Stimulated activated CD4-positive, alpha-beta T cell treated with anti-CD3 and anti-CD28 coated beads, Interleukin-2, amount 100 ng/mL, for 4 hours (primary cell): ENCODE measurements around the gene ODAPH.
"Not testable (repeated sequence)": the region's sequence is repeated elsewhere in the genome, so short reads cannot be mapped to it uniquely, and the experiment has no call there.

ENCODE experiments used
- DNase-seq: peaks from one replicate; pipeline ENCODE4 v3.0.0-alpha.2; 2020; ENCODE audit warnings: low read depth

The ODAPH gene

GRCh38 chr4:75555294-75556164 is at the start of gene ODAPH:
Gene ODAPH (plus strand): TSS chr4:75556066. CDS start chr4:75556083, 17 bp downstream.
- no peak for DNase-seq

GRCh38 chr4:75509592-75509991 is 46.3 kb upstream of the ODAPH start:
- DNase-seq = not testable (repeated sequence)

GRCh38 chr4:75511841-75512240 is 44.0 kb upstream of the ODAPH start:
- DNase-seq = no peak

- no peak for DNase-seq
Observed at GRCh38 chr4:75512386-75513211, 43.3 kb upstream of the ODAPH start.

- no peak for DNase-seq
Observed at GRCh38 chr4:75513526-75514130, 42.2 kb upstream of the ODAPH start.

GRCh38 chr4:75514131-75514948 is 41.5 kb upstream of the ODAPH start, which contains the start of the genes RCHY1 and THAP6:
Gene RCHY1 (minus strand): TSS chr4:75514403. CDS start chr4:75514286, 117 bp downstream.
Gene THAP6 (plus strand): TSS chr4:75514473. CDS start chr4:75515453, 980 bp downstream.
- DNase-seq = peak; percentile 84

GRCh38 chr4:75514949-75515612 is 40.8 kb upstream of the ODAPH start:
- no peak for DNase-seq

- DNase-seq = no peak
Observed at GRCh38 chr4:75516144-75516543, 39.7 kb upstream of the ODAPH start.

GRCh38 chr4:75519452-75519851 is 36.4 kb upstream of the ODAPH start:
- not testable (repeated sequence) for DNase-seq

- no peak for DNase-seq
Observed at GRCh38 chr4:75525086-75525485, 30.8 kb upstream of the ODAPH start.

GRCh38 chr4:75525910-75526309 is 30.0 kb upstream of the ODAPH start:
- DNase-seq = no peak

GRCh38 chr4:75527482-75527881 is 28.4 kb upstream of the ODAPH start:
- no peak for DNase-seq

GRCh38 chr4:75530556-75531322 is 25.1 kb upstream of the ODAPH start:
- DNase-seq = no peak

- DNase-seq = not testable (repeated sequence)
Observed at GRCh38 chr4:75531536-75532143, 24.2 kb upstream of the ODAPH start.

- DNase-seq = not testable (repeated sequence)
Observed at GRCh38 chr4:75533339-75533887, 22.5 kb upstream of the ODAPH start.

GRCh38 chr4:75533926-75534325 is 21.9 kb upstream of the ODAPH start:
- DNase-seq = not testable (repeated sequence)

GRCh38 chr4:75537308-75537707 is 18.6 kb upstream of the ODAPH start:
- DNase-seq = not testable (repeated sequence)

- no peak for DNase-seq
Observed at GRCh38 chr4:75542824-75543223, 13.0 kb upstream of the ODAPH start.

GRCh38 chr4:75544220-75544619 is 11.6 kb upstream of the ODAPH start:
- not testable (repeated sequence) for DNase-seq
